ENCODE measurements around the gene NR6A1. TPM values are rescaled to one million over a fixed set of nuclear protein-coding genes. Genes with fewer than 3 reads are reported as not detected.

Gene NR6A1
- total and polyA plus RNA-seq, 12 donors: 0.29 to 2.0 (median 1.2) TPM

DNA sequence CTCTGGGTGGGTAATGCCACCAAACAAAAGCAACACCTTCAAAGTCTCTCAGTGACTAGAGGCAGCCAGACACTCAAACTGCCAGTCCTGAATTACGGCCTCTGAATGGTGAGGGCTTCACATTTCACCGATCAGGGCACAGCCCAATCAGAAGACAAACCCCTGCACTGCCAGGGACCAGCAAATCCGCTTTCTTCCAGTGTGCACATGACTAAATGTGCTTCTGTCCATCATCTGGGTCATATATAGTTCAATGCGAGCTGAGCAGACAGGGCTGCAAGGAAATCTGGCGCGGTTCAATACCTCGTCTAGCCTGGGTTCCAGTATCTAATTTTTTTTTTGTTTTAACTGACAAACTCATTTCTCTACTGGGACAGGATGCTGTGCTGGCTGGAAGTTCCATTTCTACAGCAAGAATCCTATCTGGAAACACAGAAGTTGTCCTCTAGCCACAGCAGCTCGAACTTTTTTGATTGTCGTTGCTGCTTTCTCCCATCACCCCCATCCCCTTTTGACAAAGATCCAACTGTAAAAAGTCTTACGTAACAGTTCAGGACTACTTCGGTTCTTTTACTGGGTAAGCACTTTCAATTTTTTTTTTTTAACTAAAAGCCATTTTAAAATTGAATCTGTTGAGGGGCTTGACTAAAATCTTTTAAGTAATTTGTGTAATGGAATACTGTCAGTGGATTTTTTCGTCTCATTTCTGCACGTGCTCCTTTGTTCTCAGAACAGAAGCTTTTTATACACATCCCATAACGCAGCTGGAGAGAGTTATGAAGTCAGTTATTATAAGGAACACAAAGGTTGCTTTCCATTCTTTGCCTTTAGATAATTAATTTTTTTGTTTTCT, 112.7 kb downstream of the NR6A1 start:
- Histone ChIP-seq H3K9me3 (no peaks in the 10 kb centered on the region), H3K4me3 (peak overlapping the region; percentile 23 to 68 (median 58)), H3K4me1 (peaks cover 0 to 55% (median 20%) of the 10 kb centered on the region in 9 donors), H3K27me3 (no peaks in the 10 kb centered on the region), H3K36me3 (no peaks in the 10 kb centered on the region), H3K27ac (peak overlapping the region; percentile 44 to 86 (median 80))
- 1 to 2% methylated on average over 14 of the region's 14 CpGs for WGBS, 2 donors
- TF ChIP-seq, protein P1, sequence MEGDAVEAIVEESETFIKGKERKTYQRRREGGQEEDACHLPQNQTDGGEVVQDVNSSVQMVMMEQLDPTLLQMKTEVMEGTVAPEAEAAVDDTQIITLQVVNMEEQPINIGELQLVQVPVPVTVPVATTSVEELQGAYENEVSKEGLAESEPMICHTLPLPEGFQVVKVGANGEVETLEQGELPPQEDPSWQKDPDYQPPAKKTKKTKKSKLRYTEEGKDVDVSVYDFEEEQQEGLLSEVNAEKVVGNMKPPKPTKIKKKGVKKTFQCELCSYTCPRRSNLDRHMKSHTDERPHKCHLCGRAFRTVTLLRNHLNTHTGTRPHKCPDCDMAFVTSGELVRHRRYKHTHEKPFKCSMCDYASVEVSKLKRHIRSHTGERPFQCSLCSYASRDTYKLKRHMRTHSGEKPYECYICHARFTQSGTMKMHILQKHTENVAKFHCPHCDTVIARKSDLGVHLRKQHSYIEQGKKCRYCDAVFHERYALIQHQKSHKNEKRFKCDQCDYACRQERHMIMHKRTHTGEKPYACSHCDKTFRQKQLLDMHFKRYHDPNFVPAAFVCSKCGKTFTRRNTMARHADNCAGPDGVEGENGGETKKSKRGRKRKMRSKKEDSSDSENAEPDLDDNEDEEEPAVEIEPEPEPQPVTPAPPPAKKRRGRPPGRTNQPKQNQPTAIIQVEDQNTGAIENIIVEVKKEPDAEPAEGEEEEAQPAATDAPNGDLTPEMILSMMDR (IDR thresholded peaks at IDR 0.05): no peak
- ATAC-seq: peak; percentile 94 to 98 (median 96)
- DNase-seq: peak; percentile 35 to 85
- intact Hi-C loops (cut with DNase I): loop anchor here in 2 of 10 donors (5.0 kb wide), 2 partner anchors 36 to 41 kb away; no protein-coding TSS in a partner anchor

DNA sequence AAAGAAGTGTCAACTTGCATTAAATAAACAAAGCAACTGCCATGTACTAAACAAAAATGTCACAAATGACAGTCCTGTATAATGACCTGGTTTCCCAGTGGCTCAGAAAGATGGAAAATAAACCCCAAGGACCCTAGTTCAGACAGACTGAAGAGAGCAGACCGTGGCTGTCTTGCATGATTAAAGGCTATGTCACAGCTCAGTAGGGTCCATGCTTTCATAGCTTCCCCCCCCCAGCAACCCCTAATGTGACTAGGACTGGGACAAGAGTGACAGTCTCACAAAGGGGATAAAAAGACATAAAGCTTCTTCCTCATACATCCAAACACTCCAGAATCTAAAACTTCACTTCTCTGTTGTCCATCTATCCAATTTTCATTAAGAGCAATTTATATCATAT, 113.6 kb downstream of the NR6A1 start:
- H3K27me3 ChIP-seq: no peaks in the 10 kb centered on the region
- intact Hi-C loops (cut with DNase I): loop anchor here in 2 of 10 donors (5.0 kb wide), 2 partner anchors 35 to 40 kb away; no protein-coding TSS in a partner anchor
- peak overlapping the region in 1 of 10 donors; percentile 60 for H3K4me3 ChIP-seq
- H3K4me1 ChIP-seq: peaks cover 0 to 46% (median 21%) of the 10 kb centered on the region in 9 donors
- 54 to 71% methylated on average over 1 of the region's 1 CpG for WGBS, 2 donors
- H3K36me3 ChIP-seq: no peaks in the 10 kb centered on the region
- TF ChIP-seq, protein P1 (IDR thresholded peaks at IDR 0.05): no peak
- DNase-seq (no peak), ATAC-seq (no peak)
- H3K27ac ChIP-seq: peak overlapping the region in 6 of 10 donors; percentile 77 to 86 (median 85)
- no peaks in the 10 kb centered on the region for H3K9me3 ChIP-seq

DNA sequence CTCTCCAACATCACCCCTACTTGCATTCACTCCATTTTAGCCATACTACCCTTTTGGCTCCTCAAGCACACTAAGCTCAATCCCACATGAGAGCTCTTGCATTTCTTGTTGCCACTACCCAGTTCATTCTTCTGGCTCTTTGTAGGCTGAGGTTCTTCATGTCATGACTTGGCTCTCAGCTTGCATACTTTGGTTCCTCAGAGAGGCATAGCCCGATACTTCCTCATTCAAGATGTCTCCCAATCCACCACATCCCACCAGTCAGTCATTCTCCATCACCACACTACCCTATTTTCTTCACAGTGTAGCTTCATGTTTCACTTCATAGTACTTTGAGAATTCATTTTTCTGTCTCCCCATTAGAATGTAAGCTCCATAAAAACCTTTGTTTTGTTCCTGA, 116.7 kb downstream of the NR6A1 start:
- Histone ChIP-seq H3K9me3 (no peaks in the 10 kb centered on the region), H3K4me3 (no peak overlapping the region), H3K27me3 (no peaks in the 10 kb centered on the region), H3K27ac (no peak overlapping the region), H3K4me1 (peaks cover 0 to 22% (median 9%) of the 10 kb centered on the region in 9 donors), H3K36me3 (no peaks in the 10 kb centered on the region)
- ATAC-seq (no peak), DNase-seq (no peak)
- intact Hi-C loops (cut with DNase I): no loop called here
- TF ChIP-seq, protein P1 (IDR thresholded peaks at IDR 0.05): no peak
- 81 to 88% methylated on average over 1 of the region's 1 CpG for WGBS, 2 donors

DNA sequence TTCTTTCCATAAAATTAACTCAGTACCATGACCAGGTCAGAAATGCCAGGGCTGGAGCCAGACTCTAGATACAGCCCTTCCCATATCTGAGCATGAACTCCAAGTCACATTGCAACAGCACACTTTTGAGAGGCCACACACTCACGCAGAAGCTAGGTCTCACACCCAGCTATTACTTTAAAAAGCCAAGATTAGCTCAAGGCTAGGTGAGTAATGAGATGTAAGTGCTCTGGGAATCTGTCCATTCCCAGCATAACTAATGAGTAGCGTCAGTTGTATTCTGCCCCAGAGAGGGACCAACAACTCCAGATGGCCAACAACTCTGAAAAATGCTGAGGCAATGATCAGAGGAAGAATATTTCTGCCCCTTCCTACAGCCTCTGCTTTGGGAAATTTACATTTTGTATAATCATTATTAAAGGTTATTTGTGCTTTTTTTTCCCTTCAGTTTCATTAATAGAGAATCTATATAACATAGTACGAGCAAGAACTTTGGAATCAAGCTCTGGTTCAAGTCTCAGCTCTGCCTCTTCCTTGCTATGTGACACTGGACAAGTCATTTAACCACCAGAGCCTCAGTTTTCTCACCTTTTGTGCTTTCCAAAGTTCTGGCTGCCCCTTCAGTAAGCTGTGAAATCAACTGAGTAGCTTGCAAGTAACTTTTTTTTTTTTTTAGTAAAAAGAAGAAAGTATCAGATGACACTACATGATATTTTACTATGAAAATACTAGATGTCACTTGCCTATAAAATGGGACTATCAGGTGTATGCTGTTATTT, 118.3 kb downstream of the NR6A1 start:
- DNase-seq (peak in 1 of 2 donors; percentile 23), ATAC-seq (peak; percentile 49 to 96 (median 86))
- intact Hi-C loops (cut with DNase I): no loop called here
- Histone ChIP-seq H3K36me3 (no peaks in the 10 kb centered on the region), H3K4me1 (peaks cover 0 to 18% (median 4%) of the 10 kb centered on the region in 9 donors), H3K27ac (peak overlapping the region in 6 of 10 donors; percentile 10 to 72 (median 58)), H3K4me3 (no peak overlapping the region), H3K9me3 (no peaks in the 10 kb centered on the region), H3K27me3 (no peaks in the 10 kb centered on the region)
- TF ChIP-seq, protein P1 (IDR thresholded peaks at IDR 0.05): no peak
- WGBS, 2 donors: 69 to 70% methylated on average over 3 of the region's 3 CpGs

Data from heart right ventricle (tissue), 16 donors.